ENCODE measurements around the gene ZRANB3.

GRCh38 chr2:135132314-135132713 is 398.7 kb downstream of the ZRANB3 start:
- TF ChIP-seq POLR2AphosphoS5 (IDR thresholded peaks at IDR 0.05): no peak
- no peak for TF ChIP-seq CTCF (IDR thresholded peaks at IDR 0.05 in 8 of 11, conservative IDR thresholded peaks at IDR 0.05 in 3 of 11)

Measured in spleen (tissue), 7 donors.